Trophoblast cell (in vitro differentiated cells and primary cell): Measurements from ENCODE around the gene CRYBB2.
"Not testable (repeated sequence)": the region's sequence is repeated elsewhere in the genome, so short reads cannot be mapped to it uniquely, and the experiment has no call there.

Experiments
- DNase-seq, 2 donors: peaks; one replicate each; pipeline ENCODE4 v3.0.0-alpha.2; 2016
- H2AFZ ChIP-seq: 2 replicates; pipeline ENCODE4 v1.6.1; 2013; ENCODE audit warnings: low read length, moderate library complexity, mild to moderate bottlenecking; ENCODE audit not compliant: insufficient read depth, poor library complexity
- H2AK5ac ChIP-seq: 2 replicates; pipeline ENCODE4 v1.6.1; 2013; ENCODE audit warnings: mild to moderate bottlenecking, low read length
- H2BK120ac ChIP-seq: 2 replicates; pipeline ENCODE4 v1.6.1; 2013; ENCODE audit warnings: low read length, mild to moderate bottlenecking, moderate library complexity; ENCODE audit not compliant: insufficient read depth, poor library complexity
- H2BK12ac ChIP-seq: 2 replicates; pipeline ENCODE4 v1.6.1; 2013; ENCODE audit warnings: mild to moderate bottlenecking, low read length, moderate library complexity
- H2BK5ac ChIP-seq: 2 replicates; pipeline ENCODE4 v1.6.1; 2013; ENCODE audit warnings: low read length, low read depth, moderate library complexity, mild to moderate bottlenecking; ENCODE audit not compliant: poor library complexity
- H3K14ac ChIP-seq: 2 replicates; pipeline ENCODE4 v1.6.1; 2013; ENCODE audit warnings: mild to moderate bottlenecking, low read length
- H3K18ac ChIP-seq: 2 replicates; pipeline ENCODE4 v1.6.1; 2013; ENCODE audit warnings: mild to moderate bottlenecking, low read length
- H3K23ac ChIP-seq: 2 replicates; pipeline ENCODE4 v1.6.1; 2013; ENCODE audit warnings: low read length
- H3K27ac ChIP-seq: 2 replicates; pipeline ENCODE4 v1.5.1; 2013; ENCODE audit warnings: low read depth, mild to moderate bottlenecking, inconsistent platforms, low read length, moderate library complexity
- H3K27me3 ChIP-seq: 2 replicates; pipeline ENCODE4 v1.6.1; 2013; ENCODE audit warnings: inconsistent platforms, mild to moderate bottlenecking, low read length, moderate library complexity; ENCODE audit not compliant: insufficient read depth
- H3K36me3 ChIP-seq, 2 experiments: 1 replicate in 1 of 2; 2 replicates in 1 of 2; pipeline ENCODE4 v1.6.1; 2013; ENCODE audit warnings: low read length in 2 of 2, mild to moderate bottlenecking in 2 of 2, moderate library complexity in 1 of 2; ENCODE audit not compliant: insufficient read depth in 2 of 2, control insufficient read depth in 1 of 2
- H3K4ac ChIP-seq: 2 replicates; pipeline ENCODE4 v1.6.1; 2013; ENCODE audit warnings: low read depth, mild to moderate bottlenecking, low read length, moderate library complexity
- H3K4me1 ChIP-seq, 2 experiments: 1 replicate in 1 of 2; 2 replicates in 1 of 2; pipeline ENCODE4 v1.6.1; 2013; ENCODE audit warnings: low read length in 2 of 2, mild to moderate bottlenecking in 2 of 2, moderate library complexity in 1 of 2; ENCODE audit not compliant: insufficient read depth in 2 of 2, control insufficient read depth in 1 of 2
- H3K4me2 ChIP-seq: 2 replicates; pipeline ENCODE4 v1.6.1; 2013; ENCODE audit warnings: inconsistent platforms, mild to moderate bottlenecking, low read length, moderate library complexity
- H3K4me3 ChIP-seq: 2 replicates; pipeline ENCODE4 v1.5.1; 2013; ENCODE audit warnings: mild to moderate bottlenecking, low read depth, low read length, inconsistent platforms
- H3K79me1 ChIP-seq: one replicate; pipeline ENCODE4 v1.6.1; 2013; ENCODE audit warnings: low read length
- H3K79me2 ChIP-seq: 2 replicates; pipeline ENCODE4 v1.6.1; 2013; ENCODE audit warnings: low read length, mild to moderate bottlenecking; ENCODE audit not compliant: control insufficient read depth, insufficient read depth, poor library complexity
- H3K9ac ChIP-seq: 2 replicates; pipeline ENCODE4 v1.6.1; 2013; ENCODE audit warnings: mild to moderate bottlenecking, low read length
- H3K9me3 ChIP-seq: 2 replicates; pipeline ENCODE4 v1.6.1; 2013; ENCODE audit warnings: low read depth, mild to moderate bottlenecking, control low read depth, inconsistent platforms, low read length; ENCODE audit not compliant: insufficient read depth
- H4K12ac ChIP-seq: 2 replicates; pipeline ENCODE4 v1.6.1; 2013; ENCODE audit warnings: low read depth, mild to moderate bottlenecking, low read length, moderate library complexity
- H4K8ac ChIP-seq: 2 replicates; pipeline ENCODE4 v1.6.1; 2013; ENCODE audit warnings: low read depth, mild to moderate bottlenecking, low read length, moderate library complexity
- H4K91ac ChIP-seq: one replicate; pipeline ENCODE4 v1.6.1; 2013; ENCODE audit warnings: low read depth, mild to moderate bottlenecking, low read length, moderate library complexity
- WGBS: extraction: QIAGEN DNeasy Blood & Tissue Kit; methylation state at CpG from one replicate; pipeline ENCODE4 v1.1.7; 2013; ENCODE audit warnings: missing lambda C conversion rate; ENCODE audit not compliant: insufficient read length, insufficient coverage; ENCODE audit errors: extremely low coverage; 5-methylcytosine and 5-hydroxymethylcytosine counted together

Gene CRYBB2

DNA sequence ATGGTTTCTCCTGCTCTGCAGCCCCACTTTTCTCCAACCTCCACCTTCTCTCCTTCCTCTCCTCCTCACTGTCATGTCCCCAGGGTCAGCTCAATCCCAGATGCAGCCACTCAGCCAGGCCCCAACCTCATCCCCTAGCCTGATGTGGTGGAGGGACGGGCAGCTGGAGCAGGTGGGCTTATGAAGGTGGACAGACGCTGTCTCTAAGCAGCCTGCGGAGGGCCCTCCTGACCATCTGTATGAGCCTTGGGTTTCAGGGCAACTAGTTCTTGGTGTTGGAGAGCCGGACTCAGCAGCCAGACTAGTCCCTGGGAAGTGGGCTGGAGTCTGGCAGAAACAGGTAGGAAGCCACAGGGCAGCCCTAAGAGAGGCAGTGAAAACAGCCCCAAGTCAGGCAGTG lies 18.1 kb downstream of the CRYBB2 start:
- no peak overlapping the region for H4K91ac ChIP-seq

DNA sequence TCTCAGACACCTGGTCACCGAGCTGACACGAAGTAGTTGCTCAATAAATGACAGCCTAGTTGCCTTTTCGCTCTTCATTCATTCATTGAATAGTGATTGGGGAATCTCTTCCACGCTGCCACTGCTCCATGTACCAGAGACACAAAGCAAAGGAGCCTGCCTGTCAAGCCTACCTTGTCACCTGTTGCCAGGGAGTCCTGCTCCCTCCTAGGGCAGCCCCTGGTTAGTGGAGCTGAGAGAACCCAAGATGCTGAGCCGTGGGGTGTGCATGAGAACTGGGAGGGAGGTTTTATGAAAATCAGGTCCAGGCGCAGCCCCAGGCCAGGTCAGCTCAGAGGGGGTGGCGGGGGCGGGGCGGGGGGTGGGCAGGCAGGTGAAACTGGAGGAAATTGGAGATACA lies 18.6 kb downstream of the CRYBB2 start:
- H2BK120ac ChIP-seq, H3K9ac ChIP-seq, H2AFZ ChIP-seq, H3K27me3 ChIP-seq, H3K23ac ChIP-seq, H3K27ac ChIP-seq, H3K4ac ChIP-seq, H3K14ac ChIP-seq, H3K4me3 ChIP-seq, DNase-seq, H4K8ac ChIP-seq, H3K36me3 ChIP-seq, H3K79me2 ChIP-seq, H2AK5ac ChIP-seq, H3K18ac ChIP-seq, H3K4me2 ChIP-seq, H3K79me1 ChIP-seq, H3K9me3 ChIP-seq, H2BK5ac ChIP-seq, H2BK12ac ChIP-seq, H4K91ac ChIP-seq, H3K4me1 ChIP-seq, H4K12ac ChIP-seq: not testable (repeated sequence)
- WGBS = no CpG with 5 or more reads among the region's 9 CpGs

More for the DNA sequence above, 18.1 kb downstream of the CRYBB2 start:
- no peaks in the 10 kb centered on the region for H3K79me2 ChIP-seq
- no peaks in the 10 kb centered on the region for H3K79me1 ChIP-seq
- H2BK120ac ChIP-seq = no peak overlapping the region
- H2AFZ ChIP-seq = no peak overlapping the region
- no peak overlapping the region for H4K12ac ChIP-seq
- H3K4ac ChIP-seq = no peak overlapping the region
- no peak overlapping the region for H2BK12ac ChIP-seq
- no peaks in the 10 kb centered on the region for H3K9me3 ChIP-seq
- no peak overlapping the region for H4K8ac ChIP-seq
- H2AK5ac ChIP-seq = no peak overlapping the region
- H3K18ac ChIP-seq = no peak overlapping the region
- no peak overlapping the region for H2BK5ac ChIP-seq
- H3K36me3 ChIP-seq = no peaks in the 10 kb centered on the region
- no peak for DNase-seq
- no peak overlapping the region for H3K9ac ChIP-seq
- H3K4me1 ChIP-seq = peaks cover 0 to 2% of the 10 kb centered on the region in 2 experiments
- H3K23ac ChIP-seq = no peak overlapping the region
- no peak overlapping the region for H3K14ac ChIP-seq
- no peak overlapping the region for H3K4me3 ChIP-seq
- no peaks in the 10 kb centered on the region for H3K27me3 ChIP-seq
- no peak overlapping the region for H3K27ac ChIP-seq
- no CpG with 5 or more reads among the region's 4 CpGs for WGBS
- no peak overlapping the region for H3K4me2 ChIP-seq

- no CpG with 5 or more reads among the region's 1 CpG for WGBS
Measured at GRCh38 chr22:25255169-25255568, 35.7 kb downstream of the CRYBB2 start.

DNA sequence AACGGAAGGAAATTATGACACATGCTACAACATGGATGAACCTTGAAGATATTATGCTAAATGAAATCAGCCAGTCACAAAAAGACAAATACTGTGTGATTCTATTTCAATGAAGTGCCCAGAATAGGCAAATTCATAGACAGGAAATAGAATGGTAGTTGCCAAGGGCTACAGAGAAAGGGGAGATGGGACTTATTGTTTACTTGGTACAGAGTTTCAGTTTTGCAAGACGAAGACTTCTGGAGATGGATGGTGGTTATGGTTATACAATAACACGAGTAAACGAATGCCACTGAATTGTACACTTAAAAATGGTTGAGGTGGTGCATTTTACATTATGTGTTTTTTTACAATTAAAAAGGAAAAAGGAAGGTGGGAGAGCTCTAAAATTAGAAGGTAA lies 48.1 kb downstream of the CRYBB2 start:
- H3K4ac ChIP-seq, H2AFZ ChIP-seq, H4K12ac ChIP-seq, H3K23ac ChIP-seq, H3K36me3 ChIP-seq, H3K9me3 ChIP-seq, H4K8ac ChIP-seq, H3K79me2 ChIP-seq, H3K4me3 ChIP-seq, H4K91ac ChIP-seq, DNase-seq, H2BK12ac ChIP-seq, H2AK5ac ChIP-seq, H3K9ac ChIP-seq, H3K18ac ChIP-seq, H3K4me2 ChIP-seq, H3K27ac ChIP-seq, H3K4me1 ChIP-seq, H2BK120ac ChIP-seq, H3K79me1 ChIP-seq, H3K14ac ChIP-seq, H3K27me3 ChIP-seq, H2BK5ac ChIP-seq: not testable (repeated sequence)
- no CpG with 5 or more reads among the region's 4 CpGs for WGBS

More at GRCh38 chr22:25255169-25255568, 35.7 kb downstream of the CRYBB2 start:
- not testable (repeated sequence) for H3K4me2 ChIP-seq, H4K8ac ChIP-seq, H3K23ac ChIP-seq, H3K4ac ChIP-seq, H2AK5ac ChIP-seq, H3K27me3 ChIP-seq, H3K79me1 ChIP-seq, H3K4me1 ChIP-seq, H3K27ac ChIP-seq, DNase-seq, H3K9ac ChIP-seq, H4K12ac ChIP-seq, H2AFZ ChIP-seq, H3K18ac ChIP-seq, H2BK5ac ChIP-seq, H3K9me3 ChIP-seq, H4K91ac ChIP-seq, H2BK120ac ChIP-seq, H2BK12ac ChIP-seq, H3K79me2 ChIP-seq, H3K4me3 ChIP-seq, H3K14ac ChIP-seq, H3K36me3 ChIP-seq
